ENCODE measurements around the gene PTGR3. TPM values are rescaled to one million over a fixed set of nuclear protein-coding genes. Genes with fewer than 3 reads are reported as not detected.

Gene PTGR3
- total RNA-seq, 1 experiment from 2014 or later, result 1.6 TPM

GRCh38 chr18:75241705-75242104, 32.8 kb upstream of the PTGR3 start:
- no peaks in the 10 kb centered on the region for H3K4me1 Mint-ChIP-seq
- Histone ChIP-seq H3K9me3 (ENCODE audit: control insufficient read depth, low read depth, low read length) (no peaks in the 10 kb centered on the region), H2AFZ (ENCODE audit: low read length) (no peak overlapping the region), H2BK120ac (ENCODE audit: low read depth, low read length, poor library complexity, severe bottlenecking) (no peak overlapping the region), H3K4me1 (ENCODE audit: insufficient read depth, low read length) (no peaks in the 10 kb centered on the region), H3K23me2 (ENCODE audit: insufficient read length, low read depth, low read length, poor library complexity, severe bottlenecking) (no peaks in the 10 kb centered on the region), H2BK5ac (ENCODE audit: insufficient read length, low read length) (no peak overlapping the region), H2BK15ac (ENCODE audit: low read depth, low read length) (no peak overlapping the region), H4K8ac (replicated peaks; ENCODE audit: insufficient read length, low read depth, low read length) (no peak overlapping the region), H2BK12ac (ENCODE audit: insufficient read length, low read depth, low read length) (no peak overlapping the region), H3K14ac (ENCODE audit: insufficient read depth, low read length) (no peak overlapping the region), H3K79me2 (ENCODE audit: insufficient read depth, low read length) (no peaks in the 10 kb centered on the region), H4K5ac (ENCODE audit: insufficient read length, low read depth, low read length) (no peak overlapping the region), H2AK5ac (ENCODE audit: insufficient read length, low read length) (no peak overlapping the region), H3T11ph (ENCODE audit: low read length) (no peak overlapping the region), H3K27ac (ENCODE audit: insufficient read length, low read depth, low read length) (no peak overlapping the region), H3K4ac (ENCODE audit: low read depth, low read length) (no peak overlapping the region), H3K9ac (ENCODE audit: extremely low read depth, insufficient read length, low read length) (no peak overlapping the region), H3K23ac (ENCODE audit: insufficient read length, low read depth, low read length) (no peak overlapping the region), H3K79me1 (ENCODE audit: insufficient read depth, low read depth, low read length, poor library complexity, severe bottlenecking) (no peaks in the 10 kb centered on the region), H3K27me3 (ENCODE audit: insufficient read depth, low read length) (no peaks in the 10 kb centered on the region), H4K91ac (ENCODE audit: insufficient read length, low read depth, low read length) (no peak overlapping the region), H2BK20ac (ENCODE audit: low read depth, low read length, poor library complexity, severe bottlenecking) (no peak overlapping the region), H3K18ac (ENCODE audit: insufficient read length, low read depth, low read length) (no peak overlapping the region), H3K56ac (ENCODE audit: insufficient read length, low read depth, low read length) (no peak overlapping the region), H4K20me1 (ENCODE audit: control insufficient read depth, insufficient read depth, insufficient read length) (no peaks in the 10 kb centered on the region), H3K4me2 (ENCODE audit: insufficient read depth, insufficient read length, low read length) (no peak overlapping the region)
- no peaks in the 10 kb centered on the region for H3K36me3 Mint-ChIP-seq (ENCODE audit: insufficient read depth in 1 of 3, low read depth in 3 of 3)
- DNase-seq, result no peak
- H3K4me3 Mint-ChIP-seq, result no peak overlapping the region
- H3K27me3 Mint-ChIP-seq (ENCODE audit: low read depth), result no peaks in the 10 kb centered on the region
- no peak overlapping the region for H3K27ac Mint-ChIP-seq
- no peak for TF ChIP-seq CTCF (conservative IDR thresholded peaks at IDR 0.05)
- WGBS (ENCODE audit: extremely low coverage, insufficient read length, low lambda C conversion rate), result no CpG with 5 or more reads among the region's 1 CpG
- peaks cover 0 to 3% of the 10 kb centered on the region in 2 experiments; a peak in 3 of 5 replicates for H3K9me3 Mint-ChIP-seq
